Measurements from ENCODE around the gene SPACA6.
"Not testable (repeated sequence)": the region's sequence is repeated elsewhere in the genome, so short reads cannot be mapped to it uniquely, and the experiment has no call there.

The SPACA6 gene

GRCh38 chr19:51693260-51693659 lies at the start of gene SPACA6:
Gene SPACA6, plus strand, starts transcription at chr19:51693330. Its CDS starts 197 bp downstream, at chr19:51693527.
- DNase-seq (no peak), ATAC-seq (no peak)

- ATAC-seq (no peak), DNase-seq (no peak)
These were observed 48.4 kb upstream of the SPACA6 start for GRCh38 chr19:51644636-51645271.

- ATAC-seq, DNase-seq: not testable (repeated sequence)
These were observed 46.4 kb upstream of the SPACA6 start, which contains the start of gene SIGLEC14 for GRCh38 chr19:51646730-51647129. Gene SIGLEC14, minus strand, starts transcription at chr19:51646825. Its CDS starts 66 bp downstream, at chr19:51646759.

- ATAC-seq = no peak
- no peak for DNase-seq
These were observed 45.8 kb upstream of the SPACA6 start for GRCh38 chr19:51647318-51647717.

GRCh38 chr19:51651216-51651846 lies 41.8 kb upstream of the SPACA6 start:
- ATAC-seq = no peak
- no peak for DNase-seq

- DNase-seq (no peak), ATAC-seq (no peak)
These were observed 40.9 kb upstream of the SPACA6 start for GRCh38 chr19:51652266-51652665.

- DNase-seq (no peak), ATAC-seq (no peak)
These were observed 40.0 kb upstream of the SPACA6 start for GRCh38 chr19:51653162-51653561.

- ATAC-seq = no peak
- no peak for DNase-seq
These were observed 38.3 kb upstream of the SPACA6 start for GRCh38 chr19:51654783-51655182.

- ATAC-seq (no peak), DNase-seq (peak; percentile 76)
These were observed 32.0 kb upstream of the SPACA6 start for GRCh38 chr19:51660975-51661600.

- DNase-seq = no peak
- no peak for ATAC-seq
These were observed 29.5 kb upstream of the SPACA6 start for GRCh38 chr19:51663650-51664049.

- no peak for DNase-seq
- ATAC-seq = no peak
These were observed 29.0 kb upstream of the SPACA6 start for GRCh38 chr19:51664131-51664530.

GRCh38 chr19:51664997-51665396 lies 28.1 kb upstream of the SPACA6 start:
- ATAC-seq = no peak
- DNase-seq = no peak

- ATAC-seq (no peak), DNase-seq (no peak)
These were observed 24.9 kb upstream of the SPACA6 start for GRCh38 chr19:51668216-51668615.

GRCh38 chr19:51675911-51676565 lies 17.1 kb upstream of the SPACA6 start:
- ATAC-seq, DNase-seq: not testable (repeated sequence)

- peak; percentile 24 for DNase-seq
These were observed 16.5 kb upstream of the SPACA6 start for GRCh38 chr19:51676566-51677083.

GRCh38 chr19:51680474-51680873 lies 12.7 kb upstream of the SPACA6 start:
- DNase-seq (no peak), ATAC-seq (no peak)

More at GRCh38 chr19:51676566-51677083, 16.5 kb upstream of the SPACA6 start:
- ATAC-seq = peak; percentile 82

- ATAC-seq = no peak
- DNase-seq = no peak
These were observed 11.7 kb upstream of the SPACA6 start for GRCh38 chr19:51681286-51681941.

GRCh38 chr19:51686171-51686570 lies 7.0 kb upstream of the SPACA6 start:
- no peak for ATAC-seq

GRCh38 chr19:51687791-51688670 lies 5.1 kb upstream of the SPACA6 start:
- ATAC-seq (no peak), DNase-seq (no peak)

More at GRCh38 chr19:51686171-51686570, 7.0 kb upstream of the SPACA6 start:
- no peak for DNase-seq

- DNase-seq (peak; percentile 34), ATAC-seq (peak; percentile 23)
These were observed 4.2 kb upstream of the SPACA6 start for GRCh38 chr19:51688671-51689571.
